Natural killer cell (primary cell): ENCODE results near the gene TIFAB. TPM values are rescaled to one million over a fixed set of nuclear protein-coding genes. Genes with fewer than 3 reads are reported as not detected.

ENCODE experiments used
- ATAC-seq, 3 donors: fragments of 150-1000 bp in 2 of 3; fragments of 200-7000 bp in 1 of 3; cut with Tn5 transposase; 1 replicate in 1 of 3; 2 replicates in 2 of 3; pipeline ENCODE4 v1.10.0; 2021; ENCODE audit warnings: mild to moderate bottlenecking in 2 of 3, moderate library complexity in 2 of 3
- DNase-seq, 2 donors: peaks; one replicate each; pipeline versions ENCODE4 v3.0.0 to v3.0.0-alpha.2; 2013 to 2021; ENCODE audit warnings: mixed read lengths in 1 of 2
- H3K27ac ChIP-seq: one replicate; pipeline ENCODE4 v1.5.1; 2013; ENCODE audit warnings: mild to moderate bottlenecking, low read length
- H3K27me3 ChIP-seq: one replicate; pipeline ENCODE4 v1.6.1; 2013; ENCODE audit warnings: low read length; ENCODE audit not compliant: control insufficient read depth, insufficient read depth
- H3K36me3 ChIP-seq: one replicate; pipeline ENCODE4 v1.6.1; 2013; ENCODE audit warnings: low read length; ENCODE audit not compliant: control insufficient read depth, insufficient read depth
- H3K4me1 ChIP-seq: one replicate; pipeline ENCODE4 v1.6.1; 2013; ENCODE audit warnings: low read length; ENCODE audit not compliant: control insufficient read depth, insufficient read depth
- H3K4me3 ChIP-seq: one replicate; pipeline ENCODE4 v1.5.1; 2013; ENCODE audit warnings: low read length
- H3K9me3 ChIP-seq: one replicate; pipeline ENCODE4 v1.6.1; 2013; ENCODE audit warnings: low read length; ENCODE audit not compliant: control insufficient read depth, insufficient read depth
- H3K27ac Mint-ChIP-seq, 2 donors: one replicate each; pipeline ENCODE4 v1.8.0; 2022; ENCODE audit warnings: mild to moderate bottlenecking in 2 of 2, mixed read lengths in 2 of 2, moderate library complexity in 1 of 2
- H3K27me3 Mint-ChIP-seq, 2 donors: one replicate each; pipeline ENCODE4 v1.8.0; 2022; ENCODE audit warnings: low read depth in 2 of 2, mixed read lengths in 2 of 2
- H3K36me3 Mint-ChIP-seq: one replicate; pipeline ENCODE4 v1.8.0; 2022; ENCODE audit warnings: mixed read lengths
- H3K4me1 Mint-ChIP-seq, 2 donors: one replicate each; pipeline ENCODE4 v1.8.0; 2022; ENCODE audit warnings: mixed read lengths in 2 of 2
- H3K4me3 Mint-ChIP-seq: one replicate; pipeline ENCODE4 v1.8.0; 2022; ENCODE audit warnings: mild to moderate bottlenecking, moderate library complexity, mixed read lengths
- H3K9me3 Mint-ChIP-seq, 2 donors: one replicate each; pipeline ENCODE4 v1.8.0; 2022; ENCODE audit warnings: mixed read lengths in 2 of 2
- WGBS: methylation state at CpG from one replicate; pipeline ENCODE4 v1.1.7; 2013; ENCODE audit warnings: missing lambda C conversion rate; ENCODE audit not compliant: insufficient coverage; 5-methylcytosine and 5-hydroxymethylcytosine counted together
- intact Hi-C: fragments of 100-400 bp; cut with micrococcal nuclease; formaldehyde crosslinking; loops from one replicate; pipeline ENCODE4 v1.14.2; 2022
- total RNA-seq, 4 donors: library from RNA; stranded (reverse); fragments of 120-200 nt in 1 of 4; gene quantifications; one replicate each; pipeline versions ENCODE4 v1.2.3 to v1.2.4, GENCODE V29; 2013 to 2022
- TF ChIP-seq, protein P1 (sequence below): fragments of 200-600 bp; IDR thresholded peaks from one replicate; pipeline ENCODE4 v1.8.0; 2022; ENCODE audit warnings: antibody characterized with exemption

The TIFAB gene
- total RNA-seq, 3 donors from 2014 or later (not counting 1 experiment from before 2014, with no cell fraction given) = 0.05 to 0.21 TPM; not detected in 1

DNA sequence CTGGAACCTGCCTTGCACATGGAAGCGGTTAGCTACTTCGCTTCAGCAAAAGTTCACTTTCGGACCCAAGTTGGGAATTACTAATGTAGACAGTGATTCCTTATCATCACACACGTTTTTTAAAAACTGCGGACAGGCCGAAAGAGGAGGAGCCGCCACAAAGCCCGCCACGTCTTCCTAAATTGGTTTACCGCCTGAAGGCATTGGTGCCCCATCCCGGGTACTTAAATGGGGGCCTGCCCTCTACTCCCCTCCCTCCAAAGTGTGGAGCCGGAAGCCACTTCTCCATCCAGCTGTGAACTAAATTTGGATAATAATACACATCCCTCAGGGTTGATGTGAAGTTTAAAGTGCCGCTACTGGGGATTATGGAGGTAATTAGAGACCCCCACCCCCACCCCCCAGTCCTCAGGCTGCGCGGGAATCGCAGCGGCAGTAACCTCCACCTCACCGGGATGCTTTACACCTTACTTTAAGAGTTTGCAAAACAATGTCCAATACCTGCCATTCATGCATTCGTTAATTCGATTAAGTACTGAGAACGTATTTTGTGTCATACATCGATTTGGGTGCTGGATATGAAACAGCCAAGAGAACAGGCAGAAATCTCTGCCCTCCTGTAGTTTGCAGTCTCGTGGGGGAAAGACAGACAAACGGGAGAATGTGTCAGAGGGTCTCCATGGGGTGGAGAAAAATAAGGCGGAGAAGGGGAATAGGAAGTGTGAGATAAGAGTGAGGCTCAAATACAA, 52.2 kb downstream of the TIFAB start:
- Mint-ChIP-seq H3K27ac (peak overlapping the region; percentile 77 to 94), H3K27me3 (no peaks in the 10 kb centered on the region), H3K9me3 (no peaks in the 10 kb centered on the region), H3K4me1 (peaks cover 37 to 40% of the 10 kb centered on the region in 2 donors), H3K36me3 (no peaks in the 10 kb centered on the region), H3K4me3 (peak overlapping the region; percentile 86)
- intact Hi-C loops = no loop called here
- ATAC-seq (no peak), DNase-seq (no peak)
- TF ChIP-seq, protein P1, sequence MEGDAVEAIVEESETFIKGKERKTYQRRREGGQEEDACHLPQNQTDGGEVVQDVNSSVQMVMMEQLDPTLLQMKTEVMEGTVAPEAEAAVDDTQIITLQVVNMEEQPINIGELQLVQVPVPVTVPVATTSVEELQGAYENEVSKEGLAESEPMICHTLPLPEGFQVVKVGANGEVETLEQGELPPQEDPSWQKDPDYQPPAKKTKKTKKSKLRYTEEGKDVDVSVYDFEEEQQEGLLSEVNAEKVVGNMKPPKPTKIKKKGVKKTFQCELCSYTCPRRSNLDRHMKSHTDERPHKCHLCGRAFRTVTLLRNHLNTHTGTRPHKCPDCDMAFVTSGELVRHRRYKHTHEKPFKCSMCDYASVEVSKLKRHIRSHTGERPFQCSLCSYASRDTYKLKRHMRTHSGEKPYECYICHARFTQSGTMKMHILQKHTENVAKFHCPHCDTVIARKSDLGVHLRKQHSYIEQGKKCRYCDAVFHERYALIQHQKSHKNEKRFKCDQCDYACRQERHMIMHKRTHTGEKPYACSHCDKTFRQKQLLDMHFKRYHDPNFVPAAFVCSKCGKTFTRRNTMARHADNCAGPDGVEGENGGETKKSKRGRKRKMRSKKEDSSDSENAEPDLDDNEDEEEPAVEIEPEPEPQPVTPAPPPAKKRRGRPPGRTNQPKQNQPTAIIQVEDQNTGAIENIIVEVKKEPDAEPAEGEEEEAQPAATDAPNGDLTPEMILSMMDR = no peak
- no peaks in the 10 kb centered on the region for H3K9me3 ChIP-seq
- H3K36me3 ChIP-seq = no peaks in the 10 kb centered on the region
- peak overlapping the region; percentile 80 for H3K4me3 ChIP-seq
- no peaks in the 10 kb centered on the region for H3K27me3 ChIP-seq
- peaks cover 33% of the 10 kb centered on the region for H3K4me1 ChIP-seq
- peak overlapping the region; percentile 92 for H3K27ac ChIP-seq
- 32% methylated on average over 23 of the region's 25 CpGs for WGBS

DNA sequence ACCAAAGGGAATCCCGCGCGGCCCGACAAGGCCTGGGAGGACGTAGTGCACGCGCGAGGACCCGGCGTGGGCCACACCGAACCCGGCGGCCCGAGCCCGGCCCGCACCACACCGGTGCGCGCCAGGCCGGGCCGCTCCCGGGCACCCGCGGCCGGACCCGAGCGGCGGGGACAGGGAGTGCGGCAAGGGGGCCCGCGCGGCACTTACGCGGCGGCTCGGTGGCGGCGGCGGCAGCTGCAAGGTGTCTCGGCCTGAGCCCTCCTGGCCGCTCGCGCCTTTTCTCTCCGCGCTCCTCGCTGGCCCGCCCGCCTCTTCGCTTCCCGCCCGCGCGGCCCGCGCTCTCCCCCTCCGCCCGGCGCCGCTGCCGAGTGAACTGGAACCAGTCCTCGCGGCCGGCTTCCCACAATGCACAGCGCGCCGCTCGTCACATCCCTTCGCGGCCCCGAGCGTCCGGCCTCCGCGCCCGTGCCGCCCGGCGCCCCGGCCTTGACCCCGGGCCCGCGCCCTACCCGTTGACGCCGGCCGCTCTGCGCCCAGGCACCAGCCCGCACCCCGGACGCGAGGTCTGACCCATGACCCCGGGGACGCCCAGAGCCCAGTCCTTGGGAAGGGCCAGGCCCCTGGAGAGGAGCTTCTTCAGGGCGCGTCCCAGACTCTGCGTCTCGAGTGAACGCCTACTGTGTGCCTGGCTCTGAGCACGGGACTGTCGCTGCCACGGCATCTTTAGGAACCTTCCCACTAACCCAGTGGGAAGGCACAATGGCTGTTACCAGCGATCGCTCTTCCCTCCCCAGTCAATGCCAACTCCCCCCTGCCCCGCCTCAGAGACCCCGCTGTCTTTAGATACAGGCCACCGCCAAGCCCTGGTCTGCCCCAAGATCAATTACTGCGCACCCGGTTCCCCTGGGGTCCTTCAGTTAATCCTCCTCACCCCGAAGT, 53.0 kb downstream of the TIFAB start, which contains the start of gene MACROH2A1:
Gene MACROH2A1, minus strand, starts transcription at position 377 of the 939 bp plus-strand sequence. CDS start 10,138 bp downstream, outside the sequence.
- peak; percentile 90 to 97 (median 94) for ATAC-seq
- H3K4me1 ChIP-seq = peaks cover 41% of the 10 kb centered on the region
- no peaks in the 10 kb centered on the region for H3K27me3 ChIP-seq
- no peaks in the 10 kb centered on the region for H3K36me3 Mint-ChIP-seq
- peak within 1 kb of the TSS; percentile 77 to 94 for H3K27ac Mint-ChIP-seq
- H3K4me3 ChIP-seq = peak within 1 kb of the TSS; percentile 80
- peak; percentile 85 to 88 for DNase-seq
- intact Hi-C loops = no loop called here
- H3K4me3 Mint-ChIP-seq = peak within 1 kb of the TSS; percentile 86
- H3K27ac ChIP-seq = peak within 1 kb of the TSS; percentile 92
- peaks cover 45 to 49% of the 10 kb centered on the region in 2 donors for H3K4me1 Mint-ChIP-seq
- under 1% methylated on average over 109 of the region's 109 CpGs for WGBS
- H3K9me3 ChIP-seq = no peaks in the 10 kb centered on the region
- no peaks in the 10 kb centered on the region for H3K27me3 Mint-ChIP-seq
- H3K36me3 ChIP-seq = no peaks in the 10 kb centered on the region
- no peaks in the 10 kb centered on the region for H3K9me3 Mint-ChIP-seq
- TF ChIP-seq, protein P1 = no peak

DNA sequence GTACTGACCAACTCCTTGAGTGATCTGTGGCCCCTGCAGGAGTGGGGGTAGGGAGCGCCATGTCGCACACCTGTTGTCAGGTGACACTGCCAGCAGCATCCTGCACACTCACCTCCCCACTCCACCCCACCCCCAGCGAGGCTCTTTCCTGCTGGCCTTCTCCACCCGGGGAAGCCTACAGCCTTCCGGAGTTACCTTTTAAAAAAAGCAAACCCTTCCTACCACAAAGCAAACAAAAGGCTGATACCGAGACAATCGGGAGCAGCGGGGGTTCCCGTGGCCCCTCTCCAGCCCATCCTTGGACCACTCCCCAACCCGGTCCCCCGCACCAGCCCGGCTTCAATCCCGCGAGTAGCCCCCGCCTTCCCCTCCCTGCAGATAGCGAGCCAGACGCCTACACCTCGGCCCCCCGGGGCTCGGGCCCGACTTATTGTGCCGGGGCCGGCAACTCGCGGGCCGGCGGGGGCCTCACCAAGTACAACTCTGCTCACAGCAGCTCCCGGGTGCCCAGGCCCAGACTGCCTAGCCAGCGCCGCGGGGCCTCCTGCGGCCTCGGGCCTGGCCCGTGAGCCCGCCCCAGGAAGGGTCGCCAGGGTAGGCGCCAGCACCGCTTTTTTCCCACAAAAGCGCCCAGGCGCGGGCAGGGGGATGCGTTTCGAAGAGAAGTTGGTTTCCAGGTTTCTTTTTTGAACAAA, 53.8 kb downstream of the TIFAB start:
- H3K9me3 ChIP-seq = no peaks in the 10 kb centered on the region
- H3K4me3 Mint-ChIP-seq = peak overlapping the region; percentile 84
- WGBS = under 1% methylated on average over 43 of the region's 43 CpGs
- peaks cover 46% of the 10 kb centered on the region for H3K4me1 ChIP-seq
- no peaks in the 10 kb centered on the region for H3K36me3 Mint-ChIP-seq
- intact Hi-C loops = no loop called here
- ATAC-seq (peak; percentile 23 to 33 (median 23)), DNase-seq (peak; percentile 33 to 50)
- peak overlapping the region; percentile 77 to 94 for H3K27ac Mint-ChIP-seq
- H3K4me3 ChIP-seq = peak overlapping the region; percentile 63
- no peaks in the 10 kb centered on the region for H3K27me3 Mint-ChIP-seq
- peak overlapping the region; percentile 59 for H3K27ac ChIP-seq
- peaks cover 2% of the 10 kb centered on the region for H3K36me3 ChIP-seq
- H3K27me3 ChIP-seq = no peaks in the 10 kb centered on the region
- TF ChIP-seq, protein P1 = no peak
- H3K4me1 Mint-ChIP-seq = peaks cover 53 to 57% of the 10 kb centered on the region in 2 donors
- no peaks in the 10 kb centered on the region for H3K9me3 Mint-ChIP-seq

Other genes starting within 250 kb of the TIFAB start
- 100 to 1,000 TPM; 139 to 160 (median 139) TPM for gene MACROH2A1, start 53.1 kb downstream of the TIFAB start, total RNA-seq
- gene DCANP1, start 5.0 kb downstream of the TIFAB start, total RNA-seq = under 1 TPM in 1 of 3 donors, not detected in 2; 0.07 TPM
- not detected for gene NEUROG1, start 83.6 kb upstream of the TIFAB start, total RNA-seq
- gene CXCL14, start 126.6 kb upstream of the TIFAB start, total RNA-seq = not detected